HCT116 (cell line): Measurements from ENCODE around the gene OST4. TPM values are rescaled to one million over a fixed set of nuclear protein-coding genes. Genes with fewer than 3 reads are reported as not detected.
A peak's percentile ranks its signal among the peaks of the same experiment; 100 is the strongest.

Experiments used
- ATAC-seq: fragments of 200-7000 bp; cut with Tn5 transposase; 2 replicates; pipeline ENCODE4 v1.9.1; 2020; ENCODE audit warnings: mild to moderate bottlenecking, moderate library complexity
- BruUV-seq: library from RNA; stranded (reverse); fragments of 400-500 nt; replicated peaks from 2 replicates; lab custom pipeline; 2021; lab: Mats Ljungman, UMichigan
- CTCF ChIA-PET: fragments of 300-600 bp; sonication (Branson Sonifier 250); formaldehyde crosslinking; loops from one replicate; lab custom pipeline; 2021; ENCODE audit warnings: antibody characterized with exemption; lab: Charles Lee
- POLR2A ChIA-PET: fragments of 300-600, 350-600 bp; sonication (Branson Sonifier 250); formaldehyde crosslinking; loops from one replicate; lab custom pipeline; 2021; ENCODE audit warnings: antibody characterized with exemption; lab: Charles Lee
- RAD21 ChIA-PET, 2 experiments: fragments of 300-600 bp; sonication (Branson Sonifier 250); formaldehyde crosslinking; loops; one replicate each; lab custom pipeline; 2023; ENCODE audit warnings: low total read pairs in 2 of 2; ENCODE audit not compliant: uncharacterized antibody in 2 of 2, unreplicated experiment in 2 of 2, low non-redundant PET in 1 of 2; lab: Charles Lee
- DNase-seq: peaks from one replicate; pipeline ENCODE4 v3.0.0-alpha.2; 2010; ENCODE audit warnings: low read depth, low spot score
- H2AFZ ChIP-seq: fragments of 200-600 bp; shearing (Covaris generic), sonication (generic); 2 replicates; pipeline ENCODE4 v1.6.1; 2017; ENCODE audit warnings: low read depth, mixed run types, mixed read lengths, antibody characterized with exemption, low read length; ENCODE audit not compliant: poor library complexity, severe bottlenecking
- H3K27ac ChIP-seq: 2 replicates; pipeline ENCODE4 v1.5.1; 2012; ENCODE audit warnings: low read depth, low read length
- H3K27me3 ChIP-seq: fragments of 200-600 bp; sonication (generic); 2 replicates; pipeline ENCODE4 v1.6.1; 2016; ENCODE audit warnings: mixed run types, low read length, mixed read lengths; ENCODE audit not compliant: insufficient read depth
- H3K36me3 ChIP-seq, 2 experiments: fragments of 200-500 bp in 1 of 2; fragments of 200-600 bp in 1 of 2; sonication (Bioruptor generic) in 1 of 2; sonication (generic) in 1 of 2; 2 replicates each; pipeline versions ENCODE4 v1.5.1 to v1.6.1; 2014 to 2016; ENCODE audit warnings: low read length in 2 of 2, inconsistent platforms in 1 of 2, mixed read lengths in 1 of 2, mixed run types in 1 of 2; ENCODE audit not compliant: insufficient read depth in 2 of 2, control insufficient read depth in 1 of 2
- H3K4me1 ChIP-seq, 2 experiments: fragments of 200-600 bp in 1 of 2; sonication (generic) in 1 of 2; 2 replicates each; pipeline versions ENCODE4 v1.5.1 to v1.6.1; 2012 to 2017; ENCODE audit warnings: low read length in 2 of 2, inconsistent platforms in 1 of 2, mild to moderate bottlenecking in 1 of 2, mixed read lengths in 1 of 2, mixed run types in 1 of 2, moderate library complexity in 1 of 2; ENCODE audit not compliant: insufficient read depth in 2 of 2, control insufficient read depth in 1 of 2
- H3K4me2 ChIP-seq: fragments of 200-600 bp; sonication (generic); 2 replicates; pipeline ENCODE4 v1.6.1; 2017; ENCODE audit warnings: mixed run types, low read length, mixed read lengths
- H3K4me3 ChIP-seq, 2 experiments: fragments of 200-600 bp in 1 of 2; sonication (generic) in 1 of 2; replicated peaks in 1 of 2; 2 replicates each; pipeline ENCODE4 v1.5.1; 2011 to 2016; ENCODE audit warnings: low read length in 2 of 2, control low read depth in 1 of 2, low read depth in 1 of 2, mild to moderate bottlenecking in 1 of 2, mixed read lengths in 1 of 2, mixed run types in 1 of 2
- H3K79me2 ChIP-seq: fragments of 200-600 bp; sonication (generic); 2 replicates; pipeline ENCODE4 v1.6.1; 2017; ENCODE audit warnings: mild to moderate bottlenecking, mixed run types, low read length, moderate library complexity, mixed read lengths; ENCODE audit not compliant: insufficient read depth
- H3K9ac ChIP-seq: fragments of 200-600 bp; sonication (generic); 2 replicates; pipeline ENCODE4 v1.6.1; 2016; ENCODE audit warnings: low read length, mixed read lengths
- H3K9me2 ChIP-seq: fragments of 200-600 bp; sonication (generic), shearing (Covaris generic); 2 replicates; pipeline ENCODE4 v1.6.1; 2017; ENCODE audit warnings: mixed run types, mild to moderate bottlenecking, moderate library complexity; ENCODE audit not compliant: insufficient read depth
- H3K9me3 ChIP-seq, 2 experiments: fragments of 200-500 bp in 1 of 2; fragments of 200-600 bp in 1 of 2; sonication (Bioruptor generic) in 1 of 2; sonication (generic) in 1 of 2; 2 replicates each; pipeline ENCODE4 v1.6.1; 2014 to 2017; ENCODE audit warnings: low read length in 2 of 2, mixed read lengths in 2 of 2, inconsistent platforms in 1 of 2, low read depth in 1 of 2, mild to moderate bottlenecking in 1 of 2, mixed run types in 1 of 2, moderate library complexity in 1 of 2; ENCODE audit not compliant: control insufficient read depth in 1 of 2, insufficient read depth in 1 of 2
- H4K20me1 ChIP-seq: fragments of 200-600 bp; sonication (generic), shearing (Covaris generic); 2 replicates; pipeline ENCODE4 v1.6.1; 2017; ENCODE audit warnings: mixed run types, mild to moderate bottlenecking, moderate library complexity; ENCODE audit not compliant: insufficient read depth
- POLR2AphosphoS5 ChIP-seq: IDR thresholded peaks from 2 replicates; pipeline ENCODE4 v1.6.1; 2011; ENCODE audit warnings: mild to moderate bottlenecking, low read depth, low read length, moderate library complexity
- SRF ChIP-seq: IDR thresholded peaks from 2 replicates; pipeline ENCODE4 v1.6.1; 2012; ENCODE audit warnings: low read depth
- ZNF274 ChIP-seq: fragments of 200-500 bp; sonication (Bioruptor generic); IDR thresholded peaks from 2 replicates; pipeline ENCODE4 v1.6.1; 2014; ENCODE audit warnings: mild to moderate bottlenecking, low read depth, low read length, inconsistent platforms
- intact Hi-C: fragments of 100-400 bp; cut with micrococcal nuclease; formaldehyde crosslinking; loops from 2 replicates; pipeline ENCODE4 v1.10.0; 2022
- total RNA-seq: library from RNA; stranded (reverse); gene quantifications from one replicate; pipeline ENCODE4 v1.2.1, GENCODE V29; 2021; ENCODE audit not compliant: unreplicated experiment
- TF ChIP-seq, protein P1 (sequence below): IDR thresholded peaks from 2 replicates; pipeline ENCODE4 v1.6.1; 2011; ENCODE audit warnings: mild to moderate bottlenecking, low read length, moderate library complexity; ENCODE audit not compliant: insufficient replicate concordance; ENCODE audit errors: extremely low read depth
- TF ChIP-seq, protein P2 (sequence below), 3 experiments: fragments of 200-600 bp in 1 of 3; sonication (generic) in 1 of 3; IDR thresholded peaks in 2 of 3; conservative IDR thresholded peaks in 1 of 3; 2 replicates each; pipeline ENCODE4 v1.5.1; 2012 to 2017; ENCODE audit warnings: low read depth in 2 of 3, low read length in 2 of 3, antibody characterized with exemption in 1 of 3, borderline replicate concordance in 1 of 3, control low read depth in 1 of 3, mild to moderate bottlenecking in 1 of 3, mixed read lengths in 1 of 3, mixed run types in 1 of 3, moderate library complexity in 1 of 3; ENCODE audit not compliant: insufficient read depth in 1 of 3
- TF ChIP-seq, protein P3 (sequence below): IDR thresholded peaks from 2 replicates; pipeline ENCODE4 v1.6.1; 2012; ENCODE audit warnings: low read depth
- TF ChIP-seq, protein P4 (sequence below): IDR thresholded peaks from 2 replicates; pipeline ENCODE4 v1.6.1; 2012

OST4 gene
- total RNA-seq, 1 experiment from 2014 or later = 187 TPM

DNA sequence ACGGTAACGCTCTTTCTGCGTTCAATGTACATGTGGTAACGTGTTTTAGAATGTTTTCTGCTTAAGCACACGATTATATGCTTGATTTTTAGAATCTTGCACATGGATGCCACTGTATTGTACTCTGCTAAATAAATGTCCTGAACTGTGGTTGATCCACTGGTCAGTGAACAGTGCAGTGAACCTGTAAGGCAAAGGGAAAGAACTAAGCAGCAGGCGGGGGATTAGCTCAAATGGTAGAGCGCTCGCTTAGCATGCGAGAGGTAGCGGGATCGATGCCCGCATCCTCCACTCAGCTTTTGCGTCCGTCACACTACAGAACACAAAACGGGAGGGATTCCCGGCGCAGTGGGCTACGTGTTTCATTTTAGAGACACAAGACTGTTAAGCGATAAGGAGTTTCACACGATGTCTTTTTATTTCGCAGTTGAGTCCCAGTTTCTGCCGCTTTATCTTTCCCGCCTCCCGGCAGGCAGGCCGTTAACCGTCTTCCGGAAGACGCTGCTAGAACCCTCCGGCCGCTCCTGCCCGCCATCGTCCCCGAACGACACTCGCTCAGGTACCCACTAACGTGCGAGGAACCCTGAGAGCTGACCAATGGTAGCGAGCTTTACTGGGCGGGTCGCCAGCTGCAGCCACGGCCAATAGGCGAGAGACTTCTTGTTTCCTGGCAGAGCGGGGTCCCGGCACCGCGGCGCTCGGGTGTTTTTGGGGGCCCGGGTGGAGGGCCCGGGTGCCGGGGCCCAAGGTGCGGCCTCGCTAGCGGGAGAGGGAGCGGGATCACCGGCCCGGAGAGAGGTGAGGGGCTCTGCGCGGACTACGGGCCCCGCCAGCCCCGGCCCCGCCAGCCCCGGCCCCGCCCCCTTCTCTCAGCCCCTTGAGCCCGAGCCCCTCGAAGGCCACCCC lies 20.2 kb downstream of the OST4 start, which contains the start of gene AGBL5 (continued):
- TF ChIP-seq, protein P1, sequence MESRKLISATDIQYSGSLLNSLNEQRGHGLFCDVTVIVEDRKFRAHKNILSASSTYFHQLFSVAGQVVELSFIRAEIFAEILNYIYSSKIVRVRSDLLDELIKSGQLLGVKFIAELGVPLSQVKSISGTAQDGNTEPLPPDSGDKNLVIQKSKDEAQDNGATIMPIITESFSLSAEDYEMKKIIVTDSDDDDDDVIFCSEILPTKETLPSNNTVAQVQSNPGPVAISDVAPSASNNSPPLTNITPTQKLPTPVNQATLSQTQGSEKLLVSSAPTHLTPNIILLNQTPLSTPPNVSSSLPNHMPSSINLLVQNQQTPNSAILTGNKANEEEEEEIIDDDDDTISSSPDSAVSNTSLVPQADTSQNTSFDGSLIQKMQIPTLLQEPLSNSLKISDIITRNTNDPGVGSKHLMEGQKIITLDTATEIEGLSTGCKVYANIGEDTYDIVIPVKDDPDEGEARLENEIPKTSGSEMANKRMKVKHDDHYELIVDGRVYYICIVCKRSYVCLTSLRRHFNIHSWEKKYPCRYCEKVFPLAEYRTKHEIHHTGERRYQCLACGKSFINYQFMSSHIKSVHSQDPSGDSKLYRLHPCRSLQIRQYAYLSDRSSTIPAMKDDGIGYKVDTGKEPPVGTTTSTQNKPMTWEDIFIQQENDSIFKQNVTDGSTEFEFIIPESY = no peak

DNA sequence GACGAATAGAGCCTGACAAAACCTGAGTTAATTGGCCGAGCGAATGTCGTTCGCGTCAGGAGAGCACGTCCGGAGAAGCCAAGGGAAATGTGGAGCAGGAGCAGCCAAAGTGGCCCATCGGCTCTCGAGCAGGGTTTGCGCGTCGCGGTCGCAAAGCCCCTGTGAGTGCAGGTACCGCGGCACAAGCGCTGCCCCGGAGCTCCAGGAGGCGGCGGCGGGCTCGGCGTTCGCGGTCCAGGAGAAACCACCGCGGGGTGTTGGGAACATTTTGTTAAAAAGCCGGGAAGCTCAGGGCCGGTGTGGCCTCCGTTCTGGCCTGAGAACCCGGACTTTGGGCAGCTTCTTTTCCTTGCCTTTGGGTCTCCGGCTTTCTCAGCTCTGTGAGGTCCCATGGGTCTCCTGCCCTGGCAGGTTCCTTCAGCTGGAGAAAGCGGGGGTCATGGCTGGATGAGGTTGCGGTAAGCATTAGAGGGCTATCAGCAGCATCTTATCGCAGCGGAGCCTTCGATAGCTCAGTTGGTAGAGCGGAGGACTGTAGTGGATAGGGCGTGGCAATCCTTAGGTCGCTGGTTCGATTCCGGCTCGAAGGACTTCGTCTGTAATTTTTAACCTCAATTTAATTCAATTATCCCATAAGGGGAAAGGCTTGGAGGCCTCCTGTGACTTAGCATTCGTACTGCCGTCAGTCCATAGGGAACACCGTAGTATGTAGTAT lies 21.0 kb downstream of the OST4 start:
- ATAC-seq (peak; percentile 84), DNase-seq (peak; percentile 90)
- ChIA-PET CTCF (interaction anchor here (0.8 to 2.3 kb wide), 5 partner anchors 21 to 229 kb away, joined by 3 to 21 read pairs (median 5); partner anchors contain the start of gene OST4), POLR2A (interaction anchor here (0.7 to 1.5 kb wide), 5 partner anchors 12 to 253 kb away, joined by 3 to 5 read pairs (median 3); partner anchors contain the start of gene KHK), RAD21 (interaction anchor here (0.8 to 2.1 kb wide), 2 partner anchors 88 kb away, joined by 3 to 7 read pairs; no protein-coding TSS in a partner anchor)
- H3K36me3 ChIP-seq = peaks cover 3 to 7% of the 10 kb centered on the region in 2 experiments; a peak in 2 of 4 replicates
- no peaks in the 10 kb centered on the region for H3K79me2 ChIP-seq
- H3K4me2 ChIP-seq = peak overlapping the region; percentile 100
- peak overlapping the region; percentile 57 for H3K9ac ChIP-seq
- H3K9me2 ChIP-seq = no peaks in the 10 kb centered on the region
- H3K9me3 ChIP-seq = no peaks in the 10 kb centered on the region
- H4K20me1 ChIP-seq = no peaks in the 10 kb centered on the region
- H3K4me3 ChIP-seq = peak overlapping the region; percentile 44 to 94
- no peaks in the 10 kb centered on the region for H3K27me3 ChIP-seq
- H3K4me1 ChIP-seq = peaks cover 11 to 25% of the 10 kb centered on the region in 2 experiments
- H2AFZ ChIP-seq = no peak overlapping the region
- H3K27ac ChIP-seq = peak overlapping the region; percentile 69
- intact Hi-C loops = loop anchor here (1.0 kb wide), 2 partner anchors 18 to 89 kb away; partner anchors contain the start of gene TMEM214
- no TSS peak for BruUV-seq
- TF ChIP-seq POLR2AphosphoS5 (peak; percentile 64), SRF (no peak), ZNF274 (no peak)
- TF ChIP-seq, protein P2, sequence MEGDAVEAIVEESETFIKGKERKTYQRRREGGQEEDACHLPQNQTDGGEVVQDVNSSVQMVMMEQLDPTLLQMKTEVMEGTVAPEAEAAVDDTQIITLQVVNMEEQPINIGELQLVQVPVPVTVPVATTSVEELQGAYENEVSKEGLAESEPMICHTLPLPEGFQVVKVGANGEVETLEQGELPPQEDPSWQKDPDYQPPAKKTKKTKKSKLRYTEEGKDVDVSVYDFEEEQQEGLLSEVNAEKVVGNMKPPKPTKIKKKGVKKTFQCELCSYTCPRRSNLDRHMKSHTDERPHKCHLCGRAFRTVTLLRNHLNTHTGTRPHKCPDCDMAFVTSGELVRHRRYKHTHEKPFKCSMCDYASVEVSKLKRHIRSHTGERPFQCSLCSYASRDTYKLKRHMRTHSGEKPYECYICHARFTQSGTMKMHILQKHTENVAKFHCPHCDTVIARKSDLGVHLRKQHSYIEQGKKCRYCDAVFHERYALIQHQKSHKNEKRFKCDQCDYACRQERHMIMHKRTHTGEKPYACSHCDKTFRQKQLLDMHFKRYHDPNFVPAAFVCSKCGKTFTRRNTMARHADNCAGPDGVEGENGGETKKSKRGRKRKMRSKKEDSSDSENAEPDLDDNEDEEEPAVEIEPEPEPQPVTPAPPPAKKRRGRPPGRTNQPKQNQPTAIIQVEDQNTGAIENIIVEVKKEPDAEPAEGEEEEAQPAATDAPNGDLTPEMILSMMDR (IDR thresholded peaks at IDR 0.05 in 2 of 3, conservative IDR thresholded peaks at IDR 0.05 in 1 of 3; ENCODE audit: borderline replicate concordance in 1 of 3, insufficient read depth in 1 of 3, low read depth in 2 of 3, low read length in 2 of 3) = peak in 2 of 3 experiments; percentile 30 to 51; a peak in 4 of 6 replicates
- TF ChIP-seq, protein P3, sequence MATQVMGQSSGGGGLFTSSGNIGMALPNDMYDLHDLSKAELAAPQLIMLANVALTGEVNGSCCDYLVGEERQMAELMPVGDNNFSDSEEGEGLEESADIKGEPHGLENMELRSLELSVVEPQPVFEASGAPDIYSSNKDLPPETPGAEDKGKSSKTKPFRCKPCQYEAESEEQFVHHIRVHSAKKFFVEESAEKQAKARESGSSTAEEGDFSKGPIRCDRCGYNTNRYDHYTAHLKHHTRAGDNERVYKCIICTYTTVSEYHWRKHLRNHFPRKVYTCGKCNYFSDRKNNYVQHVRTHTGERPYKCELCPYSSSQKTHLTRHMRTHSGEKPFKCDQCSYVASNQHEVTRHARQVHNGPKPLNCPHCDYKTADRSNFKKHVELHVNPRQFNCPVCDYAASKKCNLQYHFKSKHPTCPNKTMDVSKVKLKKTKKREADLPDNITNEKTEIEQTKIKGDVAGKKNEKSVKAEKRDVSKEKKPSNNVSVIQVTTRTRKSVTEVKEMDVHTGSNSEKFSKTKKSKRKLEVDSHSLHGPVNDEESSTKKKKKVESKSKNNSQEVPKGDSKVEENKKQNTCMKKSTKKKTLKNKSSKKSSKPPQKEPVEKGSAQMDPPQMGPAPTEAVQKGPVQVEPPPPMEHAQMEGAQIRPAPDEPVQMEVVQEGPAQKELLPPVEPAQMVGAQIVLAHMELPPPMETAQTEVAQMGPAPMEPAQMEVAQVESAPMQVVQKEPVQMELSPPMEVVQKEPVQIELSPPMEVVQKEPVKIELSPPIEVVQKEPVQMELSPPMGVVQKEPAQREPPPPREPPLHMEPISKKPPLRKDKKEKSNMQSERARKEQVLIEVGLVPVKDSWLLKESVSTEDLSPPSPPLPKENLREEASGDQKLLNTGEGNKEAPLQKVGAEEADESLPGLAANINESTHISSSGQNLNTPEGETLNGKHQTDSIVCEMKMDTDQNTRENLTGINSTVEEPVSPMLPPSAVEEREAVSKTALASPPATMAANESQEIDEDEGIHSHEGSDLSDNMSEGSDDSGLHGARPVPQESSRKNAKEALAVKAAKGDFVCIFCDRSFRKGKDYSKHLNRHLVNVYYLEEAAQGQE = no peak
- TF ChIP-seq, protein P4, sequence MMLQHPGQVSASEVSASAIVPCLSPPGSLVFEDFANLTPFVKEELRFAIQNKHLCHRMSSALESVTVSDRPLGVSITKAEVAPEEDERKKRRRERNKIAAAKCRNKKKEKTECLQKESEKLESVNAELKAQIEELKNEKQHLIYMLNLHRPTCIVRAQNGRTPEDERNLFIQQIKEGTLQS = no peak
- TF ChIP-seq, protein P1 = peak; percentile 71
